ENCODE data around the gene RHBDL1. TPM values are rescaled to one million over a fixed set of nuclear protein-coding genes. Genes with fewer than 3 reads are reported as not detected.

Gene RHBDL1
- total and polyA plus RNA-seq, 9 of the 15 experiments (the other 6 are each of a cell fraction or from before 2014, with no cell fraction given), result 0.03 to 5.6 (median 1.3) TPM; not detected in 1

- TF ChIP-seq ZNF282 (CRISPR knock-in tag; IDR thresholded peaks at IDR 0.05), result no peak
- TF ChIP-seq MYNN (IDR thresholded peaks at IDR 0.05), result peak; percentile 11; the same call in 1 of the 2 replicates
- no peak for TF ChIP-seq MYNN (CRISPR knock-in tag; IDR thresholded peaks at IDR 0.05)
- peak; percentile 99 for TF ChIP-seq VEZF1 (CRISPR knock-in tag; IDR thresholded peaks at IDR 0.05)
- peak; percentile 56 to 82 for TF ChIP-seq E2F6 (IDR thresholded peaks at IDR 0.05; ENCODE audit: borderline replicate concordance in 1 of 2, extremely low read depth in 1 of 2, insufficient read depth in 1 of 2, insufficient read length in 1 of 2, low read depth in 1 of 2, low read length in 1 of 2, poor library complexity in 1 of 2, severe bottlenecking in 1 of 2)
- no peak for TF ChIP-seq RNF2 (IDR thresholded peaks at IDR 0.05)
- peak; percentile 48 for TF ChIP-seq ZFX (CRISPR knock-in tag; IDR thresholded peaks at IDR 0.05)
- TF ChIP-seq SAP30 (IDR thresholded peaks at IDR 0.05; ENCODE audit: borderline replicate concordance, insufficient read depth, low read depth, low read length, poor library complexity, severe bottlenecking), result no peak
- peak; percentile 80 for TF ChIP-seq SP1 (CRISPR knock-in tag; IDR thresholded peaks at IDR 0.05)
- no peak for TF ChIP-seq ATF4 (CRISPR knock-in tag; IDR thresholded peaks at IDR 0.05)
- no peak for TF ChIP-seq POLR2H (tag; IDR thresholded peaks at IDR 0.05; ENCODE audit: low read depth)
- TF ChIP-seq POLR2A (conservative IDR thresholded peaks at IDR 0.05), result no peak; the same call in 1 of the 2 replicates
- TF ChIP-seq CREM (IDR thresholded peaks at IDR 0.05; ENCODE audit: low read depth), result peak; percentile 50; the same call in 1 of the 2 replicates
- peak; percentile 90 for TF ChIP-seq CTCFL (IDR thresholded peaks at IDR 0.05; ENCODE audit: borderline replicate concordance, insufficient read depth, low read depth, low read length, poor library complexity, severe bottlenecking)
- TF ChIP-seq E2F3 (CRISPR knock-in tag; IDR thresholded peaks at IDR 0.05), result no peak
- TF ChIP-seq E2F8 (IDR thresholded peaks at IDR 0.05; ENCODE audit: low read depth, partially characterized antibody), result no peak
- peak in 1 of 2 experiments; percentile 65; a peak in 2 of 4 replicates for TF ChIP-seq SRF (CRISPR knock-in tag; IDR thresholded peaks at IDR 0.05)
- peak; percentile 25 for TF ChIP-seq CCNT2 (IDR thresholded peaks at IDR 0.05; ENCODE audit: borderline replicate concordance, extremely low read depth, insufficient read length, low read depth, low read length)
- TF ChIP-seq TSC22D4 (tag; IDR thresholded peaks at IDR 0.05), result no peak
These were observed 14.8 kb upstream of the RHBDL1 start (continued) for GRCh38 chr16:660459-661183.

Measured in K562 (cell line).